Liver (tissue), 9 donors: Measurements from ENCODE around the gene WNT4. TPM values are rescaled to one million over a fixed set of nuclear protein-coding genes. Genes with fewer than 3 reads are reported as not detected.

ENCODE experiments used
- DNase-seq: peaks from one replicate; pipeline ENCODE4 v3.0.0-alpha.2; 2017; ENCODE audit warnings: low spot score
- H3K27ac ChIP-seq, 2 donors: one replicate each; pipeline ENCODE4 v1.7.0; 2013; ENCODE audit warnings: inconsistent platforms in 2 of 2, low read length in 2 of 2, control low read depth in 1 of 2, low read depth in 1 of 2, mild to moderate bottlenecking in 1 of 2
- H3K27me3 ChIP-seq, 4 donors: one replicate each; pipeline versions ENCODE4 v1.6.1 to v1.7.0; 2013; ENCODE audit warnings: low read length in 3 of 4, inconsistent platforms in 1 of 4, mild to moderate bottlenecking in 1 of 4, moderate library complexity in 1 of 4; ENCODE audit not compliant: control insufficient read depth in 4 of 4, insufficient read depth in 4 of 4
- H3K36me3 ChIP-seq, 4 donors: one replicate each; pipeline versions ENCODE4 v1.6.1 to v1.7.0; 2013; ENCODE audit warnings: low read length in 3 of 4, mild to moderate bottlenecking in 3 of 4, low read depth in 1 of 4, moderate library complexity in 1 of 4; ENCODE audit not compliant: control insufficient read depth in 4 of 4, insufficient read depth in 3 of 4
- H3K4me1 ChIP-seq, 4 donors: one replicate each; pipeline versions ENCODE4 v1.6.1 to v1.7.0; 2013; ENCODE audit warnings: low read length in 3 of 4, mild to moderate bottlenecking in 3 of 4, moderate library complexity in 1 of 4; ENCODE audit not compliant: control insufficient read depth in 4 of 4, insufficient read depth in 4 of 4
- H3K4me3 ChIP-seq, 3 donors: one replicate each; pipeline versions ENCODE4 v1.6.1 to v1.7.0; 2013; ENCODE audit warnings: low read length in 3 of 3, control low read depth in 1 of 3, low read depth in 1 of 3, mild to moderate bottlenecking in 1 of 3
- H3K9ac ChIP-seq, 2 donors: one replicate each; pipeline ENCODE4 v1.7.0; 2013; ENCODE audit warnings: low read length in 2 of 2, mild to moderate bottlenecking in 2 of 2, moderate library complexity in 2 of 2, control low read depth in 1 of 2, low read depth in 1 of 2
- H3K9me3 ChIP-seq, 4 donors: one replicate each; pipeline versions ENCODE4 v1.6.1 to v1.7.0; 2013; ENCODE audit warnings: low read length in 3 of 4; ENCODE audit not compliant: control insufficient read depth in 4 of 4
- EGR1 ChIP-seq, 2 donors: IDR thresholded peaks; 2 replicates each; pipeline ENCODE4 v1.6.1; 2016 to 2018; ENCODE audit warnings: antibody characterized with exemption in 2 of 2, low read depth in 2 of 2
- FOXA1 ChIP-seq: IDR thresholded peaks from 2 replicates; pipeline ENCODE4 v1.6.1; 2016; ENCODE audit warnings: antibody characterized with exemption
- FOXA2 ChIP-seq: IDR thresholded peaks from 2 replicates; pipeline ENCODE4 v1.6.1; 2016; ENCODE audit warnings: antibody characterized with exemption
- HNF4A ChIP-seq, 2 donors: conservative IDR thresholded peaks; 2 replicates each; pipeline ENCODE4 v1.6.1; 2016; ENCODE audit warnings: antibody characterized with exemption in 2 of 2, mild to moderate bottlenecking in 2 of 2
- HNF4G ChIP-seq: IDR thresholded peaks from 2 replicates; pipeline ENCODE4 v1.6.1; 2016; ENCODE audit warnings: antibody characterized with exemption
- JUND ChIP-seq, 2 donors: IDR thresholded peaks; 2 replicates each; pipeline ENCODE4 v1.6.1; 2016; ENCODE audit warnings: antibody characterized with exemption in 2 of 2
- RAD21 ChIP-seq, 2 donors: IDR thresholded peaks; 2 replicates each; pipeline ENCODE4 v1.6.1; 2016; ENCODE audit warnings: antibody characterized with exemption in 2 of 2, mild to moderate bottlenecking in 2 of 2
- SP1 ChIP-seq: IDR thresholded peaks from 2 replicates; pipeline ENCODE4 v1.6.1; 2018; ENCODE audit warnings: antibody characterized with exemption, mild to moderate bottlenecking
- YY1 ChIP-seq: IDR thresholded peaks from 2 replicates; pipeline ENCODE4 v1.6.1; 2016; ENCODE audit warnings: antibody characterized with exemption, mild to moderate bottlenecking
- WGBS: extraction: QIAGEN DNeasy Blood & Tissue Kit; methylation state at CpG from one replicate; pipeline ENCODE4 v1.1.7; 2013; 5-methylcytosine and 5-hydroxymethylcytosine counted together
- polyA plus RNA-seq, 2 donors: library from polyadenylated mRNA; stranded (reverse) in 1 of 2; unstranded in 1 of 2; fragments of 200-250 nt in 1 of 2; fragments of >200 nt in 1 of 2; fragmentation: Nextera tagmentation in 1 of 2; extraction: Ambion mirVana in 1 of 2; gene quantifications; one replicate each; pipeline versions ENCODE4 v1.2.1 to v1.2.3, GENCODE V29; 2013 to 2015
- total RNA-seq, 2 donors: library from RNA; depleted of rRNA; stranded (reverse); fragments of >200 nt; gene quantifications; one replicate each; pipeline ENCODE4 v1.2.3, GENCODE V29; 2014
- TF ChIP-seq, protein P1 (sequence below): fragments of 150-350 bp; IDR thresholded peaks from 2 replicates; pipeline ENCODE4 v1.5.1; 2017; ENCODE audit warnings: improper control_type of control experiment, low read depth, low read length; ENCODE audit not compliant: missing input control
- TF ChIP-seq, protein P2 (sequence below): IDR thresholded peaks from 2 replicates; pipeline ENCODE4 v1.6.1; 2016; ENCODE audit warnings: antibody characterized with exemption
- TF ChIP-seq, protein P3 (sequence below): IDR thresholded peaks from 2 replicates; pipeline ENCODE4 v1.6.1; 2016; ENCODE audit warnings: antibody characterized with exemption
- TF ChIP-seq, protein P4 (sequence below): IDR thresholded peaks from 2 replicates; pipeline ENCODE4 v1.6.1; 2016; ENCODE audit warnings: antibody characterized with exemption
- TF ChIP-seq, protein P5 (sequence below): IDR thresholded peaks from 2 replicates; pipeline ENCODE4 v1.6.1; 2016; ENCODE audit warnings: antibody characterized with exemption, mild to moderate bottlenecking
- donor health status: healthy.
- donor health status: healthy.
- donor health status: healthy.
- donor health status: healthy.
- donor health status: healthy.

The WNT4 gene
- total and polyA plus RNA-seq, 4 donors: under 0.01 to 0.09 TPM; not detected in 2

DNA sequence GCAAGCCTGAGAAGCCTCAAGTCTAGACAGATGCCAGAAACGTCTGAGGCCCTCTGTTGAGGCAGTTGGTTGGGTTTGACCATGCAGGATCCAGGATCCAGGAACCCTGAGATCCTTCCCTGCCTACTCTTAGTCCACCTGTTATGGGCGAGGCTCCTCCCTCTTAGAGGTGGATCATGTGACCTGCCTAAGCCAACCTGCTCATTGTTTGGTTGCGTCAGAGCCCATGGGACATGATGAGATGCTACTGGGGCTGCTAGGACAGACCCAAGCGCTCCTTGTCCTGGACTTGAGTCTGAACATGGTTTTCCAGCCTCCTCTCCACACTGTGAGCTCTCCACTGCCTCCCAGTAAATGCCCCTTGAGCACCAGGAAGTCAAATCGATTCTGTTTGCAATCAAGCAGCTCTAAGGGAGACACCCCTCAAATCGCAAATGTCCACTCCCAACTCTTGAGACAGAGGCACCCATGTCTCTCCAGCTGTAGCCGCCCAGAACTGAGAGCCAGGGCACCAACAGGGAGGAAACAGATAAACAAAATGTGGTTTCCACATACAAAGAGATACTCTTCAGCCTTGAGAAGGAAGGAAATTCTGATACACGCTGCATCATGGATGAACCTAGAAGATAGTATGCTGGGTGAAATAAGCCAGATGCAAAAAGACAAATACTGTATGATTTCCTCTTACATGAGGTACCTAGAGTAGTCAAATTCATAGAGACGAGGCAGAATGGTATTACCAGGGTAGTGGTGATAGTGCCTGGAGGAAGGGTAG, 31.7 kb upstream of the WNT4 start:
- H3K4me1 ChIP-seq: no peaks in the 10 kb centered on the region
- H3K9me3 ChIP-seq: no peaks in the 10 kb centered on the region
- peaks cover 0 to 3% (median 0%) of the 10 kb centered on the region in 4 donors for H3K27me3 ChIP-seq
- no peaks in the 10 kb centered on the region for H3K36me3 ChIP-seq
- H3K27ac ChIP-seq: no peak overlapping the region
- H3K4me3 ChIP-seq: no peak overlapping the region
- TF ChIP-seq FOXA1: no peak
- TF ChIP-seq FOXA2: no peak
- no peak for TF ChIP-seq YY1
- TF ChIP-seq EGR1 (IDR thresholded peaks at IDR 0.05; ENCODE audit: low read depth in 2 of 2): no peak
- TF ChIP-seq, protein P1, sequence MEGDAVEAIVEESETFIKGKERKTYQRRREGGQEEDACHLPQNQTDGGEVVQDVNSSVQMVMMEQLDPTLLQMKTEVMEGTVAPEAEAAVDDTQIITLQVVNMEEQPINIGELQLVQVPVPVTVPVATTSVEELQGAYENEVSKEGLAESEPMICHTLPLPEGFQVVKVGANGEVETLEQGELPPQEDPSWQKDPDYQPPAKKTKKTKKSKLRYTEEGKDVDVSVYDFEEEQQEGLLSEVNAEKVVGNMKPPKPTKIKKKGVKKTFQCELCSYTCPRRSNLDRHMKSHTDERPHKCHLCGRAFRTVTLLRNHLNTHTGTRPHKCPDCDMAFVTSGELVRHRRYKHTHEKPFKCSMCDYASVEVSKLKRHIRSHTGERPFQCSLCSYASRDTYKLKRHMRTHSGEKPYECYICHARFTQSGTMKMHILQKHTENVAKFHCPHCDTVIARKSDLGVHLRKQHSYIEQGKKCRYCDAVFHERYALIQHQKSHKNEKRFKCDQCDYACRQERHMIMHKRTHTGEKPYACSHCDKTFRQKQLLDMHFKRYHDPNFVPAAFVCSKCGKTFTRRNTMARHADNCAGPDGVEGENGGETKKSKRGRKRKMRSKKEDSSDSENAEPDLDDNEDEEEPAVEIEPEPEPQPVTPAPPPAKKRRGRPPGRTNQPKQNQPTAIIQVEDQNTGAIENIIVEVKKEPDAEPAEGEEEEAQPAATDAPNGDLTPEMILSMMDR: no peak
- TF ChIP-seq, protein P2, sequence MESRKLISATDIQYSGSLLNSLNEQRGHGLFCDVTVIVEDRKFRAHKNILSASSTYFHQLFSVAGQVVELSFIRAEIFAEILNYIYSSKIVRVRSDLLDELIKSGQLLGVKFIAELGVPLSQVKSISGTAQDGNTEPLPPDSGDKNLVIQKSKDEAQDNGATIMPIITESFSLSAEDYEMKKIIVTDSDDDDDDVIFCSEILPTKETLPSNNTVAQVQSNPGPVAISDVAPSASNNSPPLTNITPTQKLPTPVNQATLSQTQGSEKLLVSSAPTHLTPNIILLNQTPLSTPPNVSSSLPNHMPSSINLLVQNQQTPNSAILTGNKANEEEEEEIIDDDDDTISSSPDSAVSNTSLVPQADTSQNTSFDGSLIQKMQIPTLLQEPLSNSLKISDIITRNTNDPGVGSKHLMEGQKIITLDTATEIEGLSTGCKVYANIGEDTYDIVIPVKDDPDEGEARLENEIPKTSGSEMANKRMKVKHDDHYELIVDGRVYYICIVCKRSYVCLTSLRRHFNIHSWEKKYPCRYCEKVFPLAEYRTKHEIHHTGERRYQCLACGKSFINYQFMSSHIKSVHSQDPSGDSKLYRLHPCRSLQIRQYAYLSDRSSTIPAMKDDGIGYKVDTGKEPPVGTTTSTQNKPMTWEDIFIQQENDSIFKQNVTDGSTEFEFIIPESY: no peak
- TF ChIP-seq, protein P3, sequence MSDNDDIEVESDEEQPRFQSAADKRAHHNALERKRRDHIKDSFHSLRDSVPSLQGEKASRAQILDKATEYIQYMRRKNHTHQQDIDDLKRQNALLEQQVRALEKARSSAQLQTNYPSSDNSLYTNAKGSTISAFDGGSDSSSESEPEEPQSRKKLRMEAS: no peak
- no peak for TF ChIP-seq JUND (IDR thresholded peaks at IDR 0.05)
- TF ChIP-seq, protein P4, sequence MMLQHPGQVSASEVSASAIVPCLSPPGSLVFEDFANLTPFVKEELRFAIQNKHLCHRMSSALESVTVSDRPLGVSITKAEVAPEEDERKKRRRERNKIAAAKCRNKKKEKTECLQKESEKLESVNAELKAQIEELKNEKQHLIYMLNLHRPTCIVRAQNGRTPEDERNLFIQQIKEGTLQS: no peak
- no peak for TF ChIP-seq HNF4G
- TF ChIP-seq HNF4A (conservative IDR thresholded peaks at IDR 0.05): no peak
- no peak for TF ChIP-seq RAD21 (IDR thresholded peaks at IDR 0.05)
- TF ChIP-seq, protein P5, sequence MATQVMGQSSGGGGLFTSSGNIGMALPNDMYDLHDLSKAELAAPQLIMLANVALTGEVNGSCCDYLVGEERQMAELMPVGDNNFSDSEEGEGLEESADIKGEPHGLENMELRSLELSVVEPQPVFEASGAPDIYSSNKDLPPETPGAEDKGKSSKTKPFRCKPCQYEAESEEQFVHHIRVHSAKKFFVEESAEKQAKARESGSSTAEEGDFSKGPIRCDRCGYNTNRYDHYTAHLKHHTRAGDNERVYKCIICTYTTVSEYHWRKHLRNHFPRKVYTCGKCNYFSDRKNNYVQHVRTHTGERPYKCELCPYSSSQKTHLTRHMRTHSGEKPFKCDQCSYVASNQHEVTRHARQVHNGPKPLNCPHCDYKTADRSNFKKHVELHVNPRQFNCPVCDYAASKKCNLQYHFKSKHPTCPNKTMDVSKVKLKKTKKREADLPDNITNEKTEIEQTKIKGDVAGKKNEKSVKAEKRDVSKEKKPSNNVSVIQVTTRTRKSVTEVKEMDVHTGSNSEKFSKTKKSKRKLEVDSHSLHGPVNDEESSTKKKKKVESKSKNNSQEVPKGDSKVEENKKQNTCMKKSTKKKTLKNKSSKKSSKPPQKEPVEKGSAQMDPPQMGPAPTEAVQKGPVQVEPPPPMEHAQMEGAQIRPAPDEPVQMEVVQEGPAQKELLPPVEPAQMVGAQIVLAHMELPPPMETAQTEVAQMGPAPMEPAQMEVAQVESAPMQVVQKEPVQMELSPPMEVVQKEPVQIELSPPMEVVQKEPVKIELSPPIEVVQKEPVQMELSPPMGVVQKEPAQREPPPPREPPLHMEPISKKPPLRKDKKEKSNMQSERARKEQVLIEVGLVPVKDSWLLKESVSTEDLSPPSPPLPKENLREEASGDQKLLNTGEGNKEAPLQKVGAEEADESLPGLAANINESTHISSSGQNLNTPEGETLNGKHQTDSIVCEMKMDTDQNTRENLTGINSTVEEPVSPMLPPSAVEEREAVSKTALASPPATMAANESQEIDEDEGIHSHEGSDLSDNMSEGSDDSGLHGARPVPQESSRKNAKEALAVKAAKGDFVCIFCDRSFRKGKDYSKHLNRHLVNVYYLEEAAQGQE: no peak
- no peak for TF ChIP-seq SP1
- H3K9ac ChIP-seq: no peak overlapping the region
- DNase-seq: no peak
- 84% methylated on average over 9 of the region's 9 CpGs for WGBS
